GM19238 (cell line): ENCODE measurements around the gene CLSTN2.

Source experiments
- DNase-seq: peaks from one replicate; pipeline ENCODE4 v3.0.0; 2011; ENCODE audit warnings: low spot score; ENCODE audit not compliant: insufficient read length

The CLSTN2 gene

GRCh38 chr3:140145528-140145927, 210.5 kb downstream of the CLSTN2 start:
- DNase-seq, result no peak

DNA sequence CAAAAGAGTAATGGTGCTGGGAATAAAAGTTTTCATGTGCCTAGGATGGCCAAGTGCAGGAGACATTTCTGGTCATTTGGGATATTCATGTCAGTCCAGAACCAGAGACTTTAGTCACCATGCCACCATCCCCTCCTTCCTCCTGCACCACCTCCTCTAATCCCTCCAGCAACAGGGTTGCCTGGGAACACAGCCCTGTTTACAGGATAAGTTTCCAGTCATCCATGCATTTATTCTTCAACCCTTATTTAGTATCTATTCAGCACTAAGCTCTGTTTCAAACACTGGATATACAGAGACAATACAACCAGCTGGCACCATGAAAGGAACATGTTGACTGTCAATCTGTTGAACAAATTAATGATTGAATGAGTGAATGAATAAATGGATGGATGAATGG, 211.7 kb downstream of the CLSTN2 start:
- no peak for DNase-seq

- DNase-seq, result no peak
Measured at GRCh38 chr3:140147965-140148490, 213.0 kb downstream of the CLSTN2 start.

DNA sequence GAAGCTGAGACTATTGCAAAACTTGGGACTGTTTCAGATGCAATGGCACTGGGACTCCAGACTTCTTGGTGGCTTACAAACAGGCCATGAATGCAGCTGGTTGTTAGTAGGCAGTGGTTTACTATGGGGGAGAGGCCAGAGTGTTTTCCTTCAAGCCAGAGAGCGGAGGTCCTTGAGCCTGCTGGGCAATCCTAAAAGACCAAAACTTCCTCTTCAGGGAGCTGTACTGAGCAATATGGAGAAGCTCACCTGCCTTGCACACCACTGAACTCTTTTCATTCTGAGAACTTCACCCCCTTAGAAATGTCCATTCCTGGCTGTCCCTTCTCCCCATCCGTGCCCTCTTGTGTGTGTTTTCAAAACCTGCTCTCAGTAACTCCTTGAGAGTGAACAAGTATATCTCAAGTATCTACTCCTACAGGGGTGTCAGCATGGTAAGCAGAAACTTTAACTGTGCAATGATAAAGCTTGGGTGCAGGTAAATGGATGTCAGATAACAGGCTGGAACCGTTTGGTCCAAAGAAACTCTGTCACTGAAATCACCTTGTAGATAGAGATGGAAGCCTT, 213.9 kb downstream of the CLSTN2 start:
- DNase-seq, result no peak

DNA sequence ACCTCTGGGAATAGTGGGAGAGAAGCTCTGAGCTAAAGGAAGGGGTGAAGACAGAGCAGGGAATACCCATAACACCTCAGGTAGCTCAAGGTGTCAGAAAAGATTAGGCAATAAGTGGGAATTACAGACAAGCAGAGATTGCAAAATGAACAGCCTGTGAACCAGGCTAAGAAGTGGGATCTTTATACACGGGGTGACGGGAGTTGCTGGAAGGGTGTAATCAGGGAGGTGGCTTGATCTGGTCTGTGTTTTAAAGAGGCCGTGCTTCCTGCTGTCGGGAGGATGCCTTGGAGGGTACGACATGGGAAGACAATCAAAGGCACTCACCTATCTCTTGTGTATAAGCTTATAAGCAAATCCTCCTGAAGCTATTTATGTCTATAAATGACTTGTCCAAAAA, 216.3 kb downstream of the CLSTN2 start:
- no peak for DNase-seq

GRCh38 chr3:140152851-140153639, 218.1 kb downstream of the CLSTN2 start:
- DNase-seq, result no peak

- no peak for DNase-seq
Measured at GRCh38 chr3:140153736-140154135, 218.8 kb downstream of the CLSTN2 start.

DNA sequence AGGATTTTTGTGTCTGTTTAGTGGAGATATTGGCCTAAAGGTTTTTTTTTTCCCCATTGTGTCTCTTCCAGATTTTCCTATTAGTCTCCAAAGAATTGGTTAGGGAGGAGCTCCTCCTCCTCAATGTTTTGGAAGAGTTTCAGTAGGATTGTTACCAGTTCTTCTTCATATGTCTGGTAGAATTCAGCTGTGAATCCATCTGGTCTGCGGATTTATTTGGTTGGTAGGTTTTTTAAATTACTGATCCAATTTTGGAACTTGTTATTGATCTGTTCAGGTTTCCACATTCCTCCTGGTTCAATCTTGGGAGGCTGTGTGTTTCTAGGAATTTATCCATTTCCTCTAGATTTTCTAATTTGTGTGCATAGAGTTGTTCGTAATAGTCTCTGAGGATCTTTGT, 222.2 kb downstream of the CLSTN2 start:
- no peak for DNase-seq

- no peak for DNase-seq
Measured at GRCh38 chr3:140159646-140160045, 224.7 kb downstream of the CLSTN2 start.

DNA sequence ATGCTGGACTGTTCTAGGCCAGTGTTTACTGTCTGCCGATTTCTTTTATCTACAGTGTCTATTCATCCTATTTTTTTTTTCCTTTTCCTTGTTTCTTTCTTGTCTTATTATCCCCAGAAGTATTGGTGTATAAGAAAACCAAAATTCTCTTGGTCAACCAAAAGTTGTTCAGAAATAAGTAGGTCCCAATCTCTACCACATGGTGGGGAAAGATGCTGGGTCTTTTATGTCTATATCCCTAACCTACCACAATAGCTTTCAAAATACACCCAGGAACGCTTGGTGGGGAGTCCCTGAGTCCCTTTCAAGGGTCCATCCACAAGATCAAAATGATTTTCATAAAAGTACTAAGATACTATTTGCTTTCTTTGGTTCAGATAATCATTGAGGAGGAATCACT, 225.6 kb downstream of the CLSTN2 start:
- DNase-seq, result no peak

GRCh38 chr3:140162551-140162950, 227.6 kb downstream of the CLSTN2 start:
- no peak for DNase-seq

DNA sequence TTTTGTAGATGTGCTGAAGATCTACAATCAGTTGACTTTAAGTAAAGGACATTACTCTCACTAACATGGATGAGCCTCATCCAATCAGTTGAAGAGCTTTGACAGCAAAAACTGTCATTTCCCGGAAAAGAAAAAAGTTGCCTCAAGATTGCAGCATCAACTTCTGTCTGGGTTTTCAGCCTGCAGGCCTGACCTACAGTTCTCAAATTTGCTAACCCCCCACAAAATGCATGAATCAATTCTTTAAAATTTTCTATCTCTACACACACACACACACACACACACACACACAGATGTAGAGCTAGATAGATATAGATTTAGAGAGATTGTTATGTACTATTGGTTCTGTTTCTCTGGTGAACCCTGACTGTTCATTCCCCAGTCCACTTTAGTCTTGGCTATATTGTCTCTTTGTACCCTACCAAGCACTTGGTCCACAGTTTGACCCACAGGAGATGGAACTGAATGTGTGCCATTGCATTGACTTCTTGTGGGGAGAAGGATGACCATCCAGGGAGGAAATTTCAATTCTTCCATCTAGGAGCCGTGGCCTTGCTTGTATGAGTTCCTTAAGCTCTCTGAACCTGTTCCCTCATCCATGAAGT, 228.3 kb downstream of the CLSTN2 start:
- DNase-seq, result no peak

- no peak for DNase-seq
Measured at GRCh38 chr3:140164156-140164555, 229.2 kb downstream of the CLSTN2 start.

DNA sequence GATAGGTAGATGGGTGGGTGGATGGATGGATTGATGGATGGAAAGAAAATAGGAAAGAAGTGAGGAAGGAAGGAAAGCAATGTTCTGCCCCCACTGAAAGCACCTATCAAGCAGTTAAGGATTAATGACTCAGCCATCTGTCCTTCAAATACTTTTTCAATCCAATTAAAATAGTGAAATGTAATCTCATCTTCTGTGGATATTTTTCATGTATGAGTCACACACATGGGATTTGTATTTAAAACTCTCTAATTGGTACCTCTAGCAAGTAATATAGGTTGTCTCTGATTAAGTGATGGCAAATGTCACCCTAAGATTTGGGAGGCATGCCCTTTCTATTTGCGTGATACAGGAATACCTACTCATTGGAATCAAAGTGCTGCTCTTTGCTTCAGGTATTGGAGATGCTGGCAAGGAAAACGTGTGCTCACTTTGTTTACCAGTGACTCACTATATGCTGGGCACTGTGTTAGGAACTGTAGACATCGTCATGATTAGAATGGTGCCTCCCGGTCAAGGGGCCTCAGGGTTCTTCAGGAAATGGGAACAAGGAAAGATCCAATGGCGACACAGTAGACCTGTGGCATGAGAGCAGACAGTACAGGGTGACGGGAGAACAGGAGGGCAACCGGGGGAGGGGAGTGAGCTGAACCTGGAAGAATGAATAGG, 230.1 kb downstream of the CLSTN2 start:
- DNase-seq, result no peak

DNA sequence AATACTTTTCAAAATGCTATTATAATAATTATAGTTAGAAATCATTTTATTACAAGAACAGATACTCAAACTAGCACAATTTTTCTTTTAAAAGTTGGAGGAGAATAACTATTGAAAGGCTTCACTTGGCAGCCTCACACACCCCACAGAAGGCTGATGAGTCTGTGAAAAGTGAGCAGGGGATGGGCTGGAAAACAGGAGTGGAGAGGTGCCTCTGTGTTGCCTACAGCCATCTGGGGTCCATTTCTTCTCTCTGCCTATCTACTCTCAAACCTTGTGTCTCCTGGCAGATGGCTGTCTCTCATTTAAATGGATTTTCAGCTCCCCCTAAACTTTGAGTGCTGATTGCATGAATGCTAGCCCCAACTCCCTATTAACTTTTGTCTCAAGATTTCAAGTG, 230.8 kb downstream of the CLSTN2 start:
- no peak for DNase-seq

GRCh38 chr3:140166861-140167599, 232.0 kb downstream of the CLSTN2 start:
- DNase-seq, result no peak

DNA sequence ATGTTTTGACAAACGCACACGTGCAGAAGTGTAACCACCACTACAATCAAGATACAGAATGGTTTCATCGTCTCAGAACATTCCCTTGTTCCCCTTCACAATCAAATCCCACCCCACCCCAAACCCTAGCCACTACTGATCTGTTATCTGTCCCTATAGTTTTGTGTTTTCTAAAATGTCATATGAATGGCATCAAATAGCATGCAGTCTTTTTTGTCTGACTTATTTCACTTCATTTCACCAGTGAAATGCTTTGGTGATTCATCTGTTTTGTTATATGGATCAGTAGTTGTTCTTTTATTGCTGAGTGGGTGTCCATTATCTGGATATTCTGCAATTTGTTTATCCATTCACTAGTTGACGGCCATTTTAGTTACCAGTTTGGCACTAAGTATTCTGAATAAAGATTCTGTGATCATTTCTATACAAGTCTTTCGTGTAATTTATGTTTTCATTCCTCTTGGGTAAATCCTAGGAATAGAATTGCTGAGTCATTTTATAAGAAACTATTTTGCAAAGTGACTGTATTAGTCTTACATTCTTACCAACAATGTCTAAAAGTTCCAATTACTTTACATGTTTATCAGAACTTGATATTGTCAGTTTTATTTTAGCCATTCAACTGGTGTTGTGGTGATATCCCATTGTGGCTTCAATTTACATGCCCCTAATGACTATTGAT, 232.8 kb downstream of the CLSTN2 start:
- DNase-seq, result no peak

GRCh38 chr3:140170612-140171011, 235.6 kb downstream of the CLSTN2 start:
- DNase-seq, result peak; percentile 29

GRCh38 chr3:140176526-140176925, 241.5 kb downstream of the CLSTN2 start:
- DNase-seq, result no peak

- DNase-seq, result no peak
Measured at GRCh38 chr3:140177943-140178342, 243.0 kb downstream of the CLSTN2 start.

DNA sequence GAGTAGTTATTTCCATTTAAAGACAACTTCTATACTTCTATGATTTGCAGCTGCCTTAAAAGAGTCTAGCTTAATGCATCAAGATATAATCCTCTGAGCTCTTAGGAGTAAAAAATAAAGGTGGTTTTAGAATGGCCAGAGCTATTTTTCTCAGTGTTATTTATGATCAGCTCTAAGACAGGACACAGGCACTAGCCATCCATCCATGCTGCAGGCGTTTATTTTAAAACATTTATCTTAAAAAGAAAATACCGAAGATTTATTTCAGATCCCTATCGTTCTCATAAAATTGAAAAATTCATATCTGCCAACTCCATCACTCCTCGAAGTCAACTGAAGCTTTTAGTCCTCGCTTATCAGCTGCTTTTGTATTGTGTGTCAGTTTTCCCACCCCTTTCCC, 243.5 kb downstream of the CLSTN2 start:
- DNase-seq, result no peak
